OCI-LY1 (cell line): ENCODE results near the gene SHH.

Experiments
- H2AFZ ChIP-seq: fragments of 200-600 bp; sonication (generic), shearing (Covaris generic); 2 replicates; pipeline ENCODE4 v1.6.0; 2014; ENCODE audit warnings: antibody characterized with exemption, mild to moderate bottlenecking, low read length
- H3F3A ChIP-seq: fragments of 200-600 bp; sonication (generic), shearing (Covaris generic); 2 replicates; pipeline ENCODE4 v1.6.0; 2014; ENCODE audit warnings: mild to moderate bottlenecking, antibody characterized with exemption, low read length, moderate library complexity; ENCODE audit not compliant: insufficient read depth
- H3K27ac ChIP-seq: fragments of 200-600 bp; sonication (generic); 2 replicates; pipeline ENCODE4 v1.5.1; 2014; ENCODE audit warnings: low read length, mixed run types, mild to moderate bottlenecking, low read depth; ENCODE audit not compliant: poor library complexity, severe bottlenecking
- H3K27me3 ChIP-seq: fragments of 200-600 bp; sonication (generic); 2 replicates; pipeline ENCODE4 v1.6.0; 2014; ENCODE audit warnings: antibody characterized with exemption, mild to moderate bottlenecking, low read length, moderate library complexity; ENCODE audit not compliant: insufficient read depth
- H3K36me3 ChIP-seq: fragments of 200-600 bp; sonication (generic); 2 replicates; pipeline ENCODE4 v1.6.1; 2014; ENCODE audit warnings: mild to moderate bottlenecking, antibody characterized with exemption, low read length, moderate library complexity, mixed read lengths; ENCODE audit not compliant: insufficient read depth
- H3K4me1 ChIP-seq: fragments of 200-600 bp; sonication (generic); 2 replicates; pipeline ENCODE4 v1.5.1; 2014; ENCODE audit warnings: mild to moderate bottlenecking, low read length, moderate library complexity; ENCODE audit not compliant: insufficient read depth, severe bottlenecking
- H3K4me2 ChIP-seq: fragments of 200-600 bp; sonication (generic), shearing (Covaris generic); 2 replicates; pipeline ENCODE4 v1.6.1; 2014; ENCODE audit warnings: low read length
- H3K4me3 ChIP-seq: fragments of 200-600 bp; sonication (generic); 2 replicates; pipeline ENCODE4 v1.5.1; 2014; ENCODE audit warnings: low read length, low read depth, mild to moderate bottlenecking, mixed read lengths; ENCODE audit not compliant: poor library complexity, severe bottlenecking
- H3K79me2 ChIP-seq: fragments of 200-600 bp; shearing (Covaris generic); 2 replicates; pipeline ENCODE4 v1.6.1; 2016; ENCODE audit warnings: mixed run types, low read length, mixed read lengths; ENCODE audit not compliant: insufficient read depth
- H3K9ac ChIP-seq: fragments of 200-600 bp; sonication (generic), shearing (Covaris generic); 2 replicates; pipeline ENCODE4 v1.6.1; 2014; ENCODE audit warnings: mild to moderate bottlenecking, low read length, mixed read lengths
- H3K9me2 ChIP-seq: fragments of 200-600 bp; sonication (generic), shearing (Covaris generic); 2 replicates; pipeline ENCODE4 v1.6.1; 2014; ENCODE audit warnings: low read depth, mild to moderate bottlenecking, low read length, mixed read lengths
- H3K9me3 ChIP-seq: fragments of 200-600 bp; shearing (Covaris generic); 2 replicates; pipeline ENCODE4 v1.6.1; 2014; ENCODE audit warnings: low read length, mixed read lengths
- H4K20me1 ChIP-seq: fragments of 200-600 bp; sonication (generic), shearing (Covaris generic); 2 replicates; pipeline ENCODE4 v1.6.0; 2016; ENCODE audit warnings: mild to moderate bottlenecking, low read length; ENCODE audit not compliant: insufficient read depth
- EZH2 ChIP-seq: fragments of 200-600 bp; sonication (generic), shearing (Covaris generic); IDR thresholded peaks from 2 replicates; pipeline ENCODE4 v1.8.0; 2017; ENCODE audit warnings: borderline replicate concordance, mixed run types, mild to moderate bottlenecking, antibody characterized with exemption, low read length, moderate library complexity, mixed read lengths
- TF ChIP-seq, protein P1 (sequence below): fragments of 200-600 bp; sonication (generic), shearing (Covaris generic); IDR thresholded peaks from 2 replicates; pipeline ENCODE4 v1.5.1; 2017; ENCODE audit warnings: mild to moderate bottlenecking, antibody characterized with exemption, low read length, moderate library complexity, mixed read lengths

Gene SHH

DNA sequence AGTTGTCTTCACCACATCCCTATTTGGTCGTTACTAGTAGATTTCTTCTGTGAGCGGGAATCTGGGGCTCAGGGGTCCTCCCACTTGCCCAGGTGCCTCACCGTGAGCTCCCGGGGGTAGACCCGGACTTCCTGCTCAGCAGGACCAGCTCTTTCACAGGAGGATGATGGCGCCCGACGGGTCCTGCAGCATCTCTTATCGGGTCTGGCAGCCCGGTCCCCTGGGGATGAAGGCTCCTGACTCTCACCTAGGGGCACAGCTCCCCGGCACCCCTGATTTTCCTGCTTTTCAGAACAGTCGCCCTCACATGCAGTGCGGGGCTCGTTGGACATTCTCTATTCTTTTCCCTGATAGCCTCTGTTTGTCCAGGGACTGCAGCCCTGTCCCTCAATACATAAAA, 33.0 kb upstream of the SHH start:
- H3K79me2 ChIP-seq, result no peaks in the 10 kb centered on the region
- no peaks in the 10 kb centered on the region for H3F3A ChIP-seq
- H3K27ac ChIP-seq, result no peak overlapping the region
- no peaks in the 10 kb centered on the region for H4K20me1 ChIP-seq
- no peaks in the 10 kb centered on the region for H3K36me3 ChIP-seq
- H3K4me1 ChIP-seq, result no peaks in the 10 kb centered on the region
- no peak overlapping the region for H2AFZ ChIP-seq
- H3K9ac ChIP-seq, result no peak overlapping the region
- peaks cover 5% of the 10 kb centered on the region for H3K27me3 ChIP-seq
- TF ChIP-seq EZH2, result no peak
- TF ChIP-seq, protein P1, sequence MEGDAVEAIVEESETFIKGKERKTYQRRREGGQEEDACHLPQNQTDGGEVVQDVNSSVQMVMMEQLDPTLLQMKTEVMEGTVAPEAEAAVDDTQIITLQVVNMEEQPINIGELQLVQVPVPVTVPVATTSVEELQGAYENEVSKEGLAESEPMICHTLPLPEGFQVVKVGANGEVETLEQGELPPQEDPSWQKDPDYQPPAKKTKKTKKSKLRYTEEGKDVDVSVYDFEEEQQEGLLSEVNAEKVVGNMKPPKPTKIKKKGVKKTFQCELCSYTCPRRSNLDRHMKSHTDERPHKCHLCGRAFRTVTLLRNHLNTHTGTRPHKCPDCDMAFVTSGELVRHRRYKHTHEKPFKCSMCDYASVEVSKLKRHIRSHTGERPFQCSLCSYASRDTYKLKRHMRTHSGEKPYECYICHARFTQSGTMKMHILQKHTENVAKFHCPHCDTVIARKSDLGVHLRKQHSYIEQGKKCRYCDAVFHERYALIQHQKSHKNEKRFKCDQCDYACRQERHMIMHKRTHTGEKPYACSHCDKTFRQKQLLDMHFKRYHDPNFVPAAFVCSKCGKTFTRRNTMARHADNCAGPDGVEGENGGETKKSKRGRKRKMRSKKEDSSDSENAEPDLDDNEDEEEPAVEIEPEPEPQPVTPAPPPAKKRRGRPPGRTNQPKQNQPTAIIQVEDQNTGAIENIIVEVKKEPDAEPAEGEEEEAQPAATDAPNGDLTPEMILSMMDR, result no peak
- no peaks in the 10 kb centered on the region for H3K9me2 ChIP-seq
- H3K4me3 ChIP-seq, result no peak overlapping the region
- H3K9me3 ChIP-seq, result no peaks in the 10 kb centered on the region
- H3K4me2 ChIP-seq, result no peak overlapping the region

DNA sequence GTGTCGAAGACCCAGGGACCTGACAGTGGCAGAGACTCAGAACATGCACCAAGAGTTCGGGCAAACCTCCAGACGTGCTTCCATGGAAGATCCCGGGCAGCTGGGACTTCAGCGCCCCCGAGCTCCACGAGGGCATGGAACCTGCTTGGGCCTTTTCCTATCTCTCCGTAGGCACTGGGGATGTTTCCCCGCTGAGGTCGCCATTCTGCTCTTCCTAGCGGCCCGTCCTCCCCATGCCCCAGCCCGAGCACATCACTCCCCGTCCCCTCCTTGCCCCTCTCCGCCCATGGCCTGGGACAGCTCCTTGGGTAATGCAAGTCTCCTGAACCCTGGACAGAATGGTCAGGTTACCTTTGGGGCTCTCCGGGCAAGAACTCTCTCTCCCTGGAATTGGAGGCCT, 32.3 kb upstream of the SHH start:
- no peak overlapping the region for H3K4me3 ChIP-seq
- H3K9me2 ChIP-seq, result no peaks in the 10 kb centered on the region
- no peaks in the 10 kb centered on the region for H4K20me1 ChIP-seq
- TF ChIP-seq EZH2, result no peak
- TF ChIP-seq, protein P1, result no peak
- H2AFZ ChIP-seq, result no peak overlapping the region
- peaks cover 7% of the 10 kb centered on the region for H3K27me3 ChIP-seq
- H3K9ac ChIP-seq, result no peak overlapping the region
- H3K4me2 ChIP-seq, result no peak overlapping the region
- H3F3A ChIP-seq, result no peaks in the 10 kb centered on the region
- no peaks in the 10 kb centered on the region for H3K79me2 ChIP-seq
- no peaks in the 10 kb centered on the region for H3K4me1 ChIP-seq
- no peak overlapping the region for H3K27ac ChIP-seq
- H3K36me3 ChIP-seq, result no peaks in the 10 kb centered on the region
- no peaks in the 10 kb centered on the region for H3K9me3 ChIP-seq

DNA sequence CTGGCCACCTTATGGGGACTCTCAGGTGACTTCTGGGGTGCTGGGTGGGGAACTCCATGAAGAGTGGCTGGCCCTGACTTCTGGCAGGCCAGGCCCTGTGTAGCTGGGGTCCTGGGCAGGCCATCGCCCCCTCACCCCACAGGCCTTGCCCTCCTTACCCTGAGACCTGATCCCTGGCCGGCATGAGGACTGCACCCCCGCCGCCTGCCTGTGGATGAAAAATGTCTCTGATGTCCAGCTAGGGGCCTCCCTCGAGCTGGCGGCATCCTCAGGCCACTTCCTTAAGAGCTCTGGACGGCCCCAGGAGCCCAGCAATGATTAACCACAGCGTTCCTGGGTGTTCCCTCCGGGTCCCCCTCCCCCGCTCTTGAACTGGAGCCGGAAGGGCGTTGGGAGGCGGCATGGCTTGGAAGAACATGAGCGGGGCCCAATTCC, 31.8 kb upstream of the SHH start:
- H3K27ac ChIP-seq, result no peak overlapping the region
- no peaks in the 10 kb centered on the region for H3K36me3 ChIP-seq
- no peak overlapping the region for H2AFZ ChIP-seq
- no peaks in the 10 kb centered on the region for H3K9me3 ChIP-seq
- no peaks in the 10 kb centered on the region for H3K9me2 ChIP-seq
- H3K4me1 ChIP-seq, result no peaks in the 10 kb centered on the region
- no peak overlapping the region for H3K4me3 ChIP-seq
- H3F3A ChIP-seq, result no peaks in the 10 kb centered on the region
- H3K4me2 ChIP-seq, result no peak overlapping the region
- TF ChIP-seq, protein P1, result no peak
- TF ChIP-seq EZH2, result no peak
- peaks cover 11% of the 10 kb centered on the region for H3K27me3 ChIP-seq
- H3K9ac ChIP-seq, result no peak overlapping the region
- no peaks in the 10 kb centered on the region for H3K79me2 ChIP-seq
- H4K20me1 ChIP-seq, result no peaks in the 10 kb centered on the region
